GM12878 (cell line): ENCODE data around the gene GDF11. TPM values are rescaled to one million over a fixed set of nuclear protein-coding genes. Genes with fewer than 3 reads are reported as not detected.

ENCODE experiments used
- EP300 ChIP-seq, 2 experiments: fragments of 150-350 bp in 1 of 2; IDR thresholded peaks; 2 replicates each; pipeline ENCODE4 v1.6.1; 2011 to 2012; ENCODE audit warnings: low read depth in 2 of 2, low read length in 2 of 2, borderline replicate concordance in 1 of 2, improper control_type of control experiment in 1 of 2, inconsistent platforms in 1 of 2; ENCODE audit not compliant: control insufficient read depth in 1 of 2
- FOS ChIP-seq: IDR thresholded peaks from 3 replicates; pipeline ENCODE4 v1.6.1; 2011; ENCODE audit warnings: borderline replicate concordance; ENCODE audit not compliant: insufficient read length; ENCODE audit errors: extremely low read depth
- FOXM1 ChIP-seq: IDR thresholded peaks from 2 replicates; pipeline ENCODE4 v1.6.1; 2012; ENCODE audit warnings: low read depth, mild to moderate bottlenecking, inconsistent platforms, low read length, moderate library complexity
- GATAD2B ChIP-seq: fragments of 450-650 bp; conservative IDR thresholded peaks from 2 replicates; pipeline ENCODE4 v1.6.1; 2017; ENCODE audit warnings: low read depth, mild to moderate bottlenecking, moderate library complexity
- IKZF1 ChIP-seq: fragments of 450-650 bp; conservative IDR thresholded peaks from 2 replicates; pipeline ENCODE4 v1.6.1; 2017; ENCODE audit warnings: antibody characterized with exemption, mild to moderate bottlenecking
- KDM1A ChIP-seq: fragments of 200-600 bp; sonication (generic); IDR thresholded peaks from 2 replicates; pipeline ENCODE4 v1.6.1; 2016; ENCODE audit warnings: borderline replicate concordance
- KLF5 ChIP-seq: fragments of 450-650 bp; IDR thresholded peaks from 2 replicates; pipeline ENCODE4 v1.6.1; 2014; ENCODE audit warnings: mild to moderate bottlenecking; ENCODE audit not compliant: partially characterized antibody
- MYB ChIP-seq: fragments of 150-350 bp; IDR thresholded peaks from 2 replicates; pipeline ENCODE4 v1.6.1; 2014; ENCODE audit warnings: mild to moderate bottlenecking, low read depth, low read length, borderline replicate concordance
- RAD21 ChIP-seq: IDR thresholded peaks from 2 replicates; pipeline ENCODE4 v1.6.1; 2011; ENCODE audit warnings: mild to moderate bottlenecking, low read depth, low read length, moderate library complexity; ENCODE audit not compliant: insufficient read depth
- RELA ChIP-seq: fragments of 450-650 bp; IDR thresholded peaks from 2 replicates; pipeline ENCODE4 v1.8.0; 2014; ENCODE audit warnings: borderline replicate concordance; ENCODE audit not compliant: partially characterized antibody
- SPI1 ChIP-seq: IDR thresholded peaks from 2 replicates; pipeline ENCODE4 v1.6.1; 2011; ENCODE audit warnings: low read depth, mild to moderate bottlenecking, low read length, moderate library complexity, borderline replicate concordance; ENCODE audit not compliant: insufficient read depth
- WRNIP1 ChIP-seq: IDR thresholded peaks from 2 replicates; pipeline ENCODE4 v1.6.1; 2011; ENCODE audit warnings: low read depth, low read length, improper control_type of control experiment, borderline replicate concordance
- YY1 ChIP-seq: IDR thresholded peaks from 2 replicates; pipeline ENCODE4 v1.6.1; 2011; ENCODE audit warnings: low read depth, mild to moderate bottlenecking, low read length
- ZBTB33 ChIP-seq: fragments of 450-650 bp; IDR thresholded peaks from 2 replicates; pipeline ENCODE4 v1.6.1; 2017; ENCODE audit warnings: mild to moderate bottlenecking
- ZNF622 ChIP-seq: fragments of 450-650 bp; IDR thresholded peaks from 2 replicates; pipeline ENCODE4 v1.6.1; 2017; ENCODE audit warnings: mild to moderate bottlenecking, inconsistent platforms
- polyA plus RNA-seq, 11 experiments: library from polyadenylated mRNA; depleted of rRNA in 4 of 11; unstranded in 6 of 11; stranded (reverse) in 5 of 11; fragments of >200 nt; fragmentation: Nextera tagmentation in 4 of 11; fragmentation: Illumina TruSeq in 1 of 11; extraction: Ambion mirVana in 4 of 11; extraction: Trizol in 1 of 11; gene quantifications; 1 replicate in 1 of 11; 2 replicates in 10 of 11; pipeline versions ENCODE4 v1.2.1 to v1.2.3, GENCODE V29; 2011 to 2016; ENCODE audit warnings: inconsistent platforms in 2 of 11, missing spikeins in 2 of 11, low read depth in 1 of 11
- total RNA-seq, 4 experiments: library from RNA; depleted of rRNA in 3 of 4; stranded (reverse); fragments of >200 nt in 3 of 4; fragmentation: Illumina TruSeq in 1 of 4; extraction: Trizol in 1 of 4; gene quantifications; 2 replicates each; pipeline versions ENCODE4 v1.2.1 to v1.2.3, GENCODE V29; 2013 to 2021
- TF ChIP-seq, protein P1 (sequence below): IDR thresholded peaks from 2 replicates; pipeline ENCODE4 v1.6.1; 2012; ENCODE audit warnings: mild to moderate bottlenecking, low read depth, low read length
- TF ChIP-seq, protein P2 (sequence below): fragments of 450-650 bp; formaldehyde crosslinking; IDR thresholded peaks from 2 replicates; pipeline ENCODE4 v1.5.0; 2022; ENCODE audit warnings: mild to moderate bottlenecking, missing genetic modification characterization
- TF ChIP-seq, protein P3 (sequence below), 3 experiments: IDR thresholded peaks in 2 of 3; conservative IDR thresholded peaks in 1 of 3; 2 replicates each; pipeline ENCODE4 v1.5.1; 2011; ENCODE audit warnings: low read depth in 3 of 3, low read length in 3 of 3, mild to moderate bottlenecking in 3 of 3, control low read depth in 2 of 3, moderate library complexity in 2 of 3, inconsistent platforms in 1 of 3, mixed read lengths in 1 of 3; ENCODE audit not compliant: control insufficient read depth in 2 of 3, insufficient read depth in 1 of 3; ENCODE audit errors: extremely low read depth in 1 of 3

GDF11 gene
- total and polyA plus RNA-seq, 10 of the 15 experiments (the other 5 are each of a cell fraction or from before 2014, with no cell fraction given), result 0.83 to 15.4 (median 4.3) TPM

DNA sequence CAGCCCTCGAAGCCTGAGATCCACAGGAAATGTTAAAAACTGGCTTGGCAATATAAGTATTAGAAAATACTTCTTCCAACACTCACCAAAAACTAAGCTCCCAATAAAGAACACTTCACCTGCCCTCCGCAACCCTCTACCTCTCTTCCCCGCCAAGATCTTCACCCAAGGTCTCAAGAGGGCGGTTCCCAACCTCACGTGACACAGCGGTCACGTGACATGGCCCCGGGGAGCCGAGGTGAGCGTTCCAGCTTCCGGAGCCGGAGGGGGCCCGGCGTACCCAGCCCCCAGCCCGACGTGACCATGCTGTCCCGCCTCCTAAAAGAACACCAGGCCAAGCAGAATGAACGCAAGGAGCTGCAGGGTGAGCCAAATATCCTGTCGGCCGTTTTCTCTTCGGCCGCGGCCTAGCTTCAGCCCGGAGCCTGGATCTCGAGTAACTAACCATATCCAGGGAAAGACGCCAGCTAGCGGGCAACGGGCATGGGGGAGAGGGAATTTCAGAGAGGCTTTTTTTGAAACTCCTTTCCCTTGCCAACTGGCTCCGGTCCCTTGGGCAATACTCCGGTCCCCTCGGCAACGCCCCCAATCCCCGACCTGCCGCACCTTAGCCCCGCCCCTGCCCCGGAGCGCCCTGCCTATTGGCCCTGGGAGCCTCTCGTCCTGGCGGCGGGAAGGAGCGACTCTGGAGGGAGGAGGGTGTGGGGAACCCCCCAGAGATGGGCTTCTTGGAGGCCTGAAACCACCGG, 26.9 kb upstream of the GDF11 start, which contains the start of gene BLOC1S1 (continued):
- TF ChIP-seq MYB (no peak; the same call in 1 of the 2 replicates), SPI1 (no peak), WRNIP1 (no peak), ZNF622 (no peak), ZBTB33 (no peak), RAD21 (0 out of 2 replicates have a peak, but pooled peaks have one; percentile 26), KLF5 (no peak), YY1 (peak; percentile 85), RELA (peak; percentile 95), IKZF1 (peak; percentile 90), EP300 (IDR thresholded peaks at IDR 0.05; ENCODE audit: borderline replicate concordance in 1 of 2, control insufficient read depth in 1 of 2, low read depth in 2 of 2, low read length in 2 of 2) (no peak), FOS (peak; percentile 39), KDM1A (no peak), FOXM1 (no peak), GATAD2B (peak; percentile 87; the same call in 1 of the 2 replicates)
- TF ChIP-seq, protein P1, sequence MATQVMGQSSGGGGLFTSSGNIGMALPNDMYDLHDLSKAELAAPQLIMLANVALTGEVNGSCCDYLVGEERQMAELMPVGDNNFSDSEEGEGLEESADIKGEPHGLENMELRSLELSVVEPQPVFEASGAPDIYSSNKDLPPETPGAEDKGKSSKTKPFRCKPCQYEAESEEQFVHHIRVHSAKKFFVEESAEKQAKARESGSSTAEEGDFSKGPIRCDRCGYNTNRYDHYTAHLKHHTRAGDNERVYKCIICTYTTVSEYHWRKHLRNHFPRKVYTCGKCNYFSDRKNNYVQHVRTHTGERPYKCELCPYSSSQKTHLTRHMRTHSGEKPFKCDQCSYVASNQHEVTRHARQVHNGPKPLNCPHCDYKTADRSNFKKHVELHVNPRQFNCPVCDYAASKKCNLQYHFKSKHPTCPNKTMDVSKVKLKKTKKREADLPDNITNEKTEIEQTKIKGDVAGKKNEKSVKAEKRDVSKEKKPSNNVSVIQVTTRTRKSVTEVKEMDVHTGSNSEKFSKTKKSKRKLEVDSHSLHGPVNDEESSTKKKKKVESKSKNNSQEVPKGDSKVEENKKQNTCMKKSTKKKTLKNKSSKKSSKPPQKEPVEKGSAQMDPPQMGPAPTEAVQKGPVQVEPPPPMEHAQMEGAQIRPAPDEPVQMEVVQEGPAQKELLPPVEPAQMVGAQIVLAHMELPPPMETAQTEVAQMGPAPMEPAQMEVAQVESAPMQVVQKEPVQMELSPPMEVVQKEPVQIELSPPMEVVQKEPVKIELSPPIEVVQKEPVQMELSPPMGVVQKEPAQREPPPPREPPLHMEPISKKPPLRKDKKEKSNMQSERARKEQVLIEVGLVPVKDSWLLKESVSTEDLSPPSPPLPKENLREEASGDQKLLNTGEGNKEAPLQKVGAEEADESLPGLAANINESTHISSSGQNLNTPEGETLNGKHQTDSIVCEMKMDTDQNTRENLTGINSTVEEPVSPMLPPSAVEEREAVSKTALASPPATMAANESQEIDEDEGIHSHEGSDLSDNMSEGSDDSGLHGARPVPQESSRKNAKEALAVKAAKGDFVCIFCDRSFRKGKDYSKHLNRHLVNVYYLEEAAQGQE, result no peak
- TF ChIP-seq, protein P2, sequence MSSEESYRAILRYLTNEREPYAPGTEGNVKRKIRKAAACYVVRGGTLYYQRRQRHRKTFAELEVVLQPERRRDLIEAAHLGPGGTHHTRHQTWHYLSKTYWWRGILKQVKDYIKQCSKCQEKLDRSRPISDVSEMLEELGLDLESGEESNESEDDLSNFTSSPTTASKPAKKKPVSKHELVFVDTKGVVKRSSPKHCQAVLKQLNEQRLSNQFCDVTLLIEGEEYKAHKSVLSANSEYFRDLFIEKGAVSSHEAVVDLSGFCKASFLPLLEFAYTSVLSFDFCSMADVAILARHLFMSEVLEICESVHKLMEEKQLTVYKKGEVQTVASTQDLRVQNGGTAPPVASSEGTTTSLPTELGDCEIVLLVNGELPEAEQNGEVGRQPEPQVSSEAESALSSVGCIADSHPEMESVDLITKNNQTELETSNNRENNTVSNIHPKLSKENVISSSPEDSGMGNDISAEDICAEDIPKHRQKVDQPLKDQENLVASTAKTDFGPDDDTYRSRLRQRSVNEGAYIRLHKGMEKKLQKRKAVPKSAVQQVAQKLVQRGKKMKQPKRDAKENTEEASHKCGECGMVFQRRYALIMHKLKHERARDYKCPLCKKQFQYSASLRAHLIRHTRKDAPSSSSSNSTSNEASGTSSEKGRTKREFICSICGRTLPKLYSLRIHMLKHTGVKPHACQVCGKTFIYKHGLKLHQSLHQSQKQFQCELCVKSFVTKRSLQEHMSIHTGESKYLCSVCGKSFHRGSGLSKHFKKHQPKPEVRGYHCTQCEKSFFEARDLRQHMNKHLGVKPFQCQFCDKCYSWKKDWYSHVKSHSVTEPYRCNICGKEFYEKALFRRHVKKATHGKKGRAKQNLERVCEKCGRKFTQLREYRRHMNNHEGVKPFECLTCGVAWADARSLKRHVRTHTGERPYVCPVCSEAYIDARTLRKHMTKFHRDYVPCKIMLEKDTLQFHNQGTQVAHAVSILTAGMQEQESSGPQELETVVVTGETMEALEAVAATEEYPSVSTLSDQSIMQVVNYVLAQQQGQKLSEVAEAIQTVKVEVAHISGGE (CRISPR knock-in tag), result peak; percentile 72
- TF ChIP-seq, protein P3, sequence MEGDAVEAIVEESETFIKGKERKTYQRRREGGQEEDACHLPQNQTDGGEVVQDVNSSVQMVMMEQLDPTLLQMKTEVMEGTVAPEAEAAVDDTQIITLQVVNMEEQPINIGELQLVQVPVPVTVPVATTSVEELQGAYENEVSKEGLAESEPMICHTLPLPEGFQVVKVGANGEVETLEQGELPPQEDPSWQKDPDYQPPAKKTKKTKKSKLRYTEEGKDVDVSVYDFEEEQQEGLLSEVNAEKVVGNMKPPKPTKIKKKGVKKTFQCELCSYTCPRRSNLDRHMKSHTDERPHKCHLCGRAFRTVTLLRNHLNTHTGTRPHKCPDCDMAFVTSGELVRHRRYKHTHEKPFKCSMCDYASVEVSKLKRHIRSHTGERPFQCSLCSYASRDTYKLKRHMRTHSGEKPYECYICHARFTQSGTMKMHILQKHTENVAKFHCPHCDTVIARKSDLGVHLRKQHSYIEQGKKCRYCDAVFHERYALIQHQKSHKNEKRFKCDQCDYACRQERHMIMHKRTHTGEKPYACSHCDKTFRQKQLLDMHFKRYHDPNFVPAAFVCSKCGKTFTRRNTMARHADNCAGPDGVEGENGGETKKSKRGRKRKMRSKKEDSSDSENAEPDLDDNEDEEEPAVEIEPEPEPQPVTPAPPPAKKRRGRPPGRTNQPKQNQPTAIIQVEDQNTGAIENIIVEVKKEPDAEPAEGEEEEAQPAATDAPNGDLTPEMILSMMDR (IDR thresholded peaks at IDR 0.05 in 2 of 3, conservative IDR thresholded peaks at IDR 0.05 in 1 of 3; ENCODE audit: control insufficient read depth in 2 of 3, extremely low read depth in 1 of 3, insufficient read depth in 1 of 3, low read depth in 3 of 3, low read length in 3 of 3), result no peak
